Stimulated activated CD4-positive, alpha-beta T cell treated with anti-CD3 and anti-CD28 coated beads, Interleukin-15, amount 100 ng/mL, for 1 hour (primary cell): ENCODE measurements around the gene ARPP19.
"Not testable (repeated sequence)": the region's sequence is repeated elsewhere in the genome, so short reads cannot be mapped to it uniquely, and the experiment has no call there.

Source experiments
- DNase-seq, 2 donors: peaks; one replicate each; pipeline ENCODE4 v3.0.0-alpha.2; 2020; ENCODE audit warnings: low read depth in 1 of 2, low spot score in 1 of 2

Gene ARPP19

GRCh38 chr15:52515343-52515742 lies 53.5 kb downstream of the ARPP19 start:
- no peak for DNase-seq

DNA sequence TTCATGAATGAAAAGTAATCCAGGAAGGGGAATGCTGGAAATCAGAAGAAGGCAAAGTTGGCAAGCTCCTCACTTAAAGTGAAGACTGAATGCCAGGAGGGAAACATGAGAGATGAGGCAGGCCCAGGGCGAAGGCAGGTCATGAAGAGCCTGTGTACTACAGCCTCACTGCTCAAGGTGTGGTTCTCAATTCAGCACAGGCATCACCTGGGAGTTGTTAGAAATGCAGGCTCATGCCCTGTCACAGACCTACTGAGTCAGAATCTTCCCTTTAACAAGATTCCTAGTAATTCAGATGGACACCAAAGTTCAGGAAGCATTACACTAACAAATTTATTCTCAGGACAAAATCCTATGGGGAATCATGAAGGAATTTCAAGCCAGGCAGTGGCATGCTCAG lies 54.3 kb downstream of the ARPP19 start:
- no peak for DNase-seq

DNA sequence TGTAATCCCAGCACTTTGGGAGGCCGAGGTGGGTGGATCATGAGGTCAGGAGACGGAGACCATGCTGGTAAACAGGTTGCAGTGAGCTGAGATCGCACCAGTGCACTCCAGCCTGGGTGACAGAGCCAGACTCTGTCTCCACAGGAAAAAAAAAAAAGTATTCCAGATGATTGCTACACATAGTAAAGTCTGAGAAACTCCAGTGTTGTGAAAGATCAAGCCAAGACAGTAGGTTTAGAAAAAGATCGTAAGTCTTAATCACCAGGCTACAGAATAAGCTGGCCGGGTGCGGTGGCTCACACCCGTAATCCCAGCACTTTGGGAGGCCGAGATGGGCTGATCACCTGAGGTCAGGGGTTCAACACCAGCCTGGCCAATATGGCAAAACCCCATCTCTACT lies 56.0 kb downstream of the ARPP19 start:
- DNase-seq = not testable (repeated sequence)

DNA sequence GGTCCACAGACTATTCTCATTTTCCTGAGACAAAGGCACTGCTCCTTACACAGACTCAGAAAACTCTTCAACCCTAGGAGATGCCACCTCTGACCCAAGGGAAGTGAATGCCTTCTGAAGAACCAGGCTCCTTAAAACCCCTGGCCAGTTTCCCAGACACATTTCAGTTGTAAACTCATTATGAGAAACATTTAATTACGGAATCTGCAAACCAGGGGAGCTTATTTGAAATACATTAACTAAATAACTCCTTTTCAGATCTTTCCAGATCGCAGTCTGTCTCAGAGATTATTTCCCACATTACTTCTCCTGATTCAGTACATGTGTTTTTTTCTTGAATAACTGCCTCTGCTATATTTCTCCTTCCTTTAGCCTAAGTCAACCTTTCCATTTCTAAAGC lies 57.7 kb downstream of the ARPP19 start:
- DNase-seq = no peak

- DNase-seq = no peak
These were observed 59.2 kb downstream of the ARPP19 start for GRCh38 chr15:52509500-52510245.

- no peak for DNase-seq
These were observed 62.3 kb downstream of the ARPP19 start for GRCh38 chr15:52506549-52506948.

DNA sequence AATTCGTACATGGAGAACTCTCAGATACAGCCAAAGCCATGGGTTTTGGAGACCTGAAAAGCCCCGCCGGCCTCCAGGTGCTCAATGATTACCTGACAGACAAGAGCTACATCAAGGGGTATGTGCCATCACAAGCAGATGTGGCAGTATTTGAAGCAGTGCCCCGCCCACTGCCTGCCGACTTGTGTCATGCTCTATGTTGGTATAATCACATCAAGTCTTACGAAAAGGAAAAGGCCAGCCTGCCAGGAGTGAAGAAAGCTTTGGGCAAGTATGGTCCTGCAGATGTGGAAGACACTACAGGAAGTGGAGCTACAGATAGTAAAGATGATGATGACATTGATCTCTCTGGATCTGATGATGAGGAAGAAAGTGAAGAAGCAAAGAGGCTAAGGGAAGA lies 63.7 kb downstream of the ARPP19 start:
- DNase-seq = no peak

GRCh38 chr15:52503788-52504496 lies 64.9 kb downstream of the ARPP19 start:
- DNase-seq = no peak

- no peak for DNase-seq
These were observed 66.2 kb downstream of the ARPP19 start for GRCh38 chr15:52502608-52503007.

DNA sequence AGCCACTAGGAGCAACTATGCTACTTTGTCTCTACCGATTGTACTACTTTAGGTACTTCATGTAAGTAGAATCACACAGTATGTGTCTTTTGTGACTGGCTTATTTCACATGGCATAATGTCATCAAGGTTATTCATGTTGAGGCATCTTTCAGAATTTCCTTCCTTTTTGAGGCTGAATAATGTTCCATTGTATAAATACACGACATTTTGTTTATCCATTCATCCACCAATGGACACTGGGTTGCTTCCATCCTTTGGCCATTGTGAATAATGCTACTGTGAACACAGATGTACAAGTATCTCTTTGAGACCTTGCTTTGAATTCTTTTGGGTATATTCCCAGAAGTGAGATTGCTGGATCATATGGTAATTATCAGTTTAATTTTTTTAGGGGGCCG lies 69.3 kb downstream of the ARPP19 start:
- no peak for DNase-seq

- no peak for DNase-seq
These were observed 70.1 kb downstream of the ARPP19 start for GRCh38 chr15:52498706-52499105.
